ENCODE results near the gene NKAIN2. TPM values are rescaled to one million over a fixed set of nuclear protein-coding genes. Genes with fewer than 3 reads are reported as not detected.

Gene NKAIN2
- total RNA-seq, 2 donors from 2014 or later, result not detected

DNA sequence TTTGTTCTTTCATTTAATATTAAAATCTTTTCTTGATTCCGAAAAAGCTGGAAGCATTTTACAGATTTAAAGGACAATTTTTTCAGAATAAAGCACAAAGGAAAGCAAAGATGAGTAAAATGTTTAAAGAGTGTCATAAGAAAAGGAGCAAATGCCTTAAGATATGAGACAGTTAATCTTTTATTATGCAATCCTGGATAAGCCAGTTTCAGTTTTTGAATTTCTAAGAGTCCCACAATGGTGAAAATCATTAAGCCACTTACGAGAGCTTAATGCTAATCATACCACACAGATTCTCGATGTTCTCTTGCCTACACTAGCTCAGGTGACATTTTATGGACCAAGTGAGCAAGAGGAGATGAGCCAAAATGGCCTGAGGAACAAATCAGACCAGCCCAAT is 1054.9 kb downstream of the NKAIN2 start:
- H3K4me3 Mint-ChIP-seq, result no peak overlapping the region
- H3K9me3 Mint-ChIP-seq, result no peaks in the 10 kb centered on the region
- ATAC-seq (no peak), DNase-seq (ENCODE audit: low spot score) (no peak)
- peaks cover 0 to 3% of the 10 kb centered on the region in 2 donors for H3K27me3 Mint-ChIP-seq
- H3K36me3 Mint-ChIP-seq, result no peaks in the 10 kb centered on the region
- no peaks in the 10 kb centered on the region for H3K4me1 Mint-ChIP-seq (ENCODE audit: low read depth in 2 of 2)
- no peak overlapping the region for H3K27ac Mint-ChIP-seq

DNA sequence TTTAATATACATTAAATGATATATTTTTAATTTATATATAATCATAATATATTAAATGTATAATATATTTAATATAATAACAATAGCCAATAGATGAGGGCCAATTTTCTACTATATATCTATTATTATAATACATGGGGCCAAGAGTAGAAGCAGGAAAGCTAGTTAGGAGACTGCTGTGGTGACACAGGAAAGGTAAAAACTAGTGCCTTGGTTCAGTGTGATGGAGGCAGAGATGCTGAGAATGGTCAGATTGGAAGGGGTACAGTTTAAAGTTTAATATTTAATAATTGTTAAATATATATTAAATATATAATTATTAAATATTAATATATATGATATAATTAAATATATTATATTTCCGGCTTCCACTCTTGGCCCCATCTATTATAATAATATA is 1055.7 kb downstream of the NKAIN2 start:
- Mint-ChIP-seq H3K27me3 (peaks cover 0 to 3% of the 10 kb centered on the region in 2 donors), H3K9me3 (no peaks in the 10 kb centered on the region), H3K4me3 (no peak overlapping the region), H3K36me3 (no peaks in the 10 kb centered on the region), H3K27ac (no peak overlapping the region), H3K4me1 (ENCODE audit: low read depth in 2 of 2) (no peaks in the 10 kb centered on the region)
- DNase-seq (ENCODE audit: low spot score) (no peak), ATAC-seq (no peak)

DNA sequence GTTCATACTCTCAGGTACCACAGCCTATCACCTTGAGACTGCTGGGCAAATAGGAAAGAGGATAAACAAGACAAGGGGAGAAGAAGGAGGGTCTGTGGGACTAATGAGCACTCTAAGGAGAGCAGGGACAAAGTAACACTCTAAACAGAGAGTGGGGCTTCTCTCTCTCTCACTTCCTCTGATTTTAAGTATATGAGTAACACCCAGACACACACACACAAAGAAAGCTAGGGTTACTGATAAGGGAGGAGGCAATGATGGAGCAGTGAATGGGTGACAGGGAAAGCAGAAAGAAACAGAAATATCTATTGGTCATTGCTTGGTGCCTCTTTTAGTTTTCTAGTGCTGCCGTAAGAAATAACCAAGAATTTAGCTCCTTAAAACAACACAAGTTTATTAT is 1062.4 kb downstream of the NKAIN2 start:
- Mint-ChIP-seq H3K4me1 (ENCODE audit: low read depth in 2 of 2) (no peaks in the 10 kb centered on the region), H3K27me3 (peaks cover 5 to 6% of the 10 kb centered on the region in 2 donors), H3K4me3 (no peak overlapping the region), H3K27ac (no peak overlapping the region), H3K36me3 (no peaks in the 10 kb centered on the region), H3K9me3 (no peaks in the 10 kb centered on the region)
- DNase-seq (ENCODE audit: low spot score), result no peak
- ATAC-seq, result no peak

DNA sequence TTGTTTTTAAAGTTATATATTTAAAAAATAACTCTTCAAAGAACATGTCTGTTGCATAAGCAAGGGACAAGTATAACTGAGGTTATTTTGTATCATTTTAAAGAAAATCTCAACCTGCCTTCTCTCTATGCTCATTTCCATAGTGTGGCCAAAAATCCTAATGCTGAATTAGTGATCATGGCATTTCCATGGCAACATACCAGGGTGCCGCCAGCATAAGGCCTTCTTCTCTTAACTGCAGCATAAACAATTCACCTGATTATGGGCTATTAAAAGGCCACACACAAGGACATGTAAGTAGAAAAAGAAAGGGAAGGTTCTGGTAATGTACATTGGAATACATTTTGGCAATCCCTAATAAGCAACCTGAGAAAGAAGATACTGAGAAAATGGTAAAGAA is 1063.5 kb downstream of the NKAIN2 start:
- Mint-ChIP-seq H3K9me3 (no peaks in the 10 kb centered on the region), H3K4me1 (ENCODE audit: low read depth in 2 of 2) (no peaks in the 10 kb centered on the region), H3K27me3 (peaks cover 5 to 6% of the 10 kb centered on the region in 2 donors), H3K36me3 (no peaks in the 10 kb centered on the region), H3K4me3 (no peak overlapping the region), H3K27ac (no peak overlapping the region)
- ATAC-seq (no peak), DNase-seq (ENCODE audit: low spot score) (no peak)

DNA sequence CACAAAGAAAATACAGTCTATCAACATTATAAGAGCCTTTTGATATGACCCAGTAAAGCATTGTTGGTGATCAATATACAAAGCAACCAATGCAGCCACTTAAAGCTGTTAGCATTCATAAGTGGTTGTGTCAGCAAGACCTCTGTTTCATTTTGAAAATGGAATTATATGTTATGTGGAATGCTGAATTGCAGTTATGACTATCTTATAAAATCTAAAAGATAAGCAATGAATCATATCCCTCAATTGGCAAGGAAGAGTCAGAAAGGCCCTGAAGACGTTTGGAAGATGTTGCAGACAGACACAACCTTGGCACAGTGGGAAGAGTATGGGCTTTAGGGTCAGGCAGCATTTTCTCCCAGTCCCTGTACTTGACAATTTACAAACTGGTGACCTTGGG is 1064.8 kb downstream of the NKAIN2 start:
- Mint-ChIP-seq H3K9me3 (no peaks in the 10 kb centered on the region), H3K4me1 (ENCODE audit: low read depth in 2 of 2) (no peaks in the 10 kb centered on the region), H3K27me3 (peaks cover 5 to 10% of the 10 kb centered on the region in 2 donors), H3K4me3 (no peak overlapping the region), H3K36me3 (no peaks in the 10 kb centered on the region), H3K27ac (no peak overlapping the region)
- no peak for DNase-seq (ENCODE audit: low spot score)
- ATAC-seq, result no peak

DNA sequence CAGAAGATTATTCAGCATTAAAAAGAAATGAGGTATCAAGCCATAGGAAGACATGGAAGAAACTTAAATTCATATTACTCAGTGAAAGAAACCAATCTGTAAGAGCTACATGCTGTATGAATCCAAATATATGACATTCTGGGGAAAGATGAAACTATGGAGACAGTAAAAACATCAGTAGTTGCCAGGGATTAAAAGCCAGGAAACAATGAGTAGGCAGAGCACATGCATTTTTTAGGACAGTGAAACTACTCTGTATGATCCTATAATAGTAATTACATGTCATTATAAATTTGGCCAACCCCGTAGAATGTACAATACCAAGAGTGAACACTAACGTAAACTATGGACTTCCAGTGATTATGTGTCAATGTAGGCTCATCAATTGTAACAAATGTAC is 1065.8 kb downstream of the NKAIN2 start:
- H3K27me3 Mint-ChIP-seq, result peaks cover 5 to 10% of the 10 kb centered on the region in 2 donors
- ATAC-seq (no peak), DNase-seq (ENCODE audit: low spot score) (no peak)

DNA sequence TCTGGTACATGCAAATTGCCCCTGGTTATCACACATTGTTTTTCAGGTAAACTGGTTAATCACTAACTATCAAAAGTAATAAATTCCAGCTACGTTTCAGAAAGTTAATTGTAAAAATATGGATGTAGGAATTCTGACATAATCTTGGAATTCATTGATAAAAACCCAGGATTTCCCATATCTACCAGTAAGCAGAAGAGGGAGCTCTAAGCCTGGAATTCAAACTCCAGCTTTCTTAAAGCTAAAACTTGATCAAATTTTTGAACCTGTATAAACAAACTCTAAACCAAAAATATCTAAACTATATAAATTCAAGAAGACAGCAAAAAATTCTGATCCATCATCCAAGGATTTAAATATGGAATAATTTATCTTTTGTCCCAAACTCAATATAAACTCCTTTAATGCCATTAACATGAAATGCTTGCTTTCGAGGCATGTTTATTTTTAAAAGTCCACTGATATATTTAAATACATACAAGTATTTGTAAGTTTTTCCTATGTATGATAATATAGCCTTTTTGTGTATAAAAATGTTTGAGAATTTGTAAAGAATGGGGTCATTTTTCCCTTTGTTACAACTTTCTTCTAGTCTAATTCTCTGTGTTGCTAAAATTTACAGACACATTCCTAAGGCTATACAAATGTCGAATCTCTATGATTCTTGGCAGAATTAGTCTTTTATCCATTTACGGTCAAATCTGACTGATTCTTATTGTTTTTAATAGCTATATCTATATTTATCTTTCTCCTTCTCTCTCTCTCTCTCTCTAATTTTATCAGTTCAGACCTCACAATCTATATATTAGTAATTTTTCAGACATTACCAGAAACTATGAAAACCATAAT is 1067.2 kb downstream of the NKAIN2 start:
- Mint-ChIP-seq H3K4me1 (ENCODE audit: low read depth in 2 of 2) (no peaks in the 10 kb centered on the region), H3K27me3 (peaks cover 3 to 9% of the 10 kb centered on the region in 2 donors), H3K27ac (no peak overlapping the region), H3K9me3 (no peaks in the 10 kb centered on the region), H3K36me3 (no peaks in the 10 kb centered on the region), H3K4me3 (no peak overlapping the region)
- no peak for DNase-seq (ENCODE audit: low spot score)
- no peak for ATAC-seq

More for the DNA sequence above, 1065.8 kb downstream of the NKAIN2 start:
- no peak overlapping the region for H3K4me3 Mint-ChIP-seq
- H3K9me3 Mint-ChIP-seq, result no peaks in the 10 kb centered on the region
- no peak overlapping the region for H3K27ac Mint-ChIP-seq
- no peaks in the 10 kb centered on the region for H3K36me3 Mint-ChIP-seq
- no peaks in the 10 kb centered on the region for H3K4me1 Mint-ChIP-seq (ENCODE audit: low read depth in 2 of 2)

DNA sequence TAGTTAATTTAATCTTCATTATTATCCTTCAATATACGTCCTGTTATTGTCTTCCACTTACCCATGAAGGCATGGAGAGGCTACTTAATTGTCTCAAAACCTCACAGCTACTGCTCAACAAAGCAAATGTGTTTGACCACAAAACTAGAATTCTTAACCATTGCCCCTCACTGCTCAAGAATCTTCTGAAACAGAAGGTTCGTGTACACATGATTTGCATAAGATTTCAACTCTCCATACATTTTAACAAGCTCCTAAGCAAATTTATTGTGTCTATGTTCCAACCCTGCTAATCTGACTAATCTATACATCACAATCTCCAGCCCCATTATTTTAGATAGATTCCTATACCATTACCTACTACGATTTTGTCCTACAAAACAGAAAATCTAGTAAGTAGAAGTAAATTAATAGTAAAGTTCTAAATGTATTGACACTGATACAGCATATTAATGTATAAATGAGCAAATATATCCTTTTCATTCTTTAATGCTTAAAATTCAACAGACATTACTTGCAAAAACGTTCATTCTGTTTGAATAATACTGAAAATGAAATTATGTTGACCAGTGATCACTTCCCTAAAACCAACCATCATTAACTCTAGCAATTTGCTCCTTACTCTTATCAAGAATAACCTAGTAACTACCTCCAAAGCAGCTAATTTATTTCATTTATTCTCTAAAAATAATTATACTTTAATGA is 1068.8 kb downstream of the NKAIN2 start:
- no peak for ATAC-seq
- Mint-ChIP-seq H3K27me3 (peaks cover 4 to 9% of the 10 kb centered on the region in 2 donors), H3K36me3 (no peaks in the 10 kb centered on the region), H3K27ac (no peak overlapping the region), H3K4me1 (ENCODE audit: low read depth in 2 of 2) (no peaks in the 10 kb centered on the region), H3K9me3 (no peaks in the 10 kb centered on the region), H3K4me3 (no peak overlapping the region)
- no peak for DNase-seq (ENCODE audit: low spot score)

DNA sequence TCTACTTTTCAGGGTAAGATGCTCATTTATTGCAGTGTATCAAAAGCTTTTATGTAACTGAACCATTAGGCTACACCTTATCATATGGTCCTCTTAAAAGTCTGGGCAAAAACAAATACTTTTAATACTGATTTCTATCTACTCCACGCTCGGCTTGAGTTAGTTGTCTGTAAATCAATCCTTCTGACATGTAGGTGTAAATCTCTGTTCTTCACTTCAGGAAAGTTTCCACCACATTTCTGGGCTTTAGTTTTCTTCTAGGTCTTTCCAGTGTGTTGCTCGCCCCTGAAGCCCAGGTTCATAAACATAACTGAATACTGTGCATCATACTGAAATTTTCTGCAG is 1069.4 kb downstream of the NKAIN2 start:
- H3K4me1 Mint-ChIP-seq (ENCODE audit: low read depth in 2 of 2), result no peaks in the 10 kb centered on the region
- ATAC-seq (no peak), DNase-seq (ENCODE audit: low spot score) (no peak)
- no peak overlapping the region for H3K4me3 Mint-ChIP-seq
- peaks cover 9 to 13% of the 10 kb centered on the region in 2 donors for H3K27me3 Mint-ChIP-seq
- H3K27ac Mint-ChIP-seq, result no peak overlapping the region
- H3K9me3 Mint-ChIP-seq, result no peaks in the 10 kb centered on the region
- H3K36me3 Mint-ChIP-seq, result no peaks in the 10 kb centered on the region

Other genes with a start within 250 kb of the NKAIN2 start
- gene TRDN, start 166.9 kb upstream of the NKAIN2 start, total RNA-seq, result not detected